ENCODE results near the gene ARSA.

GRCh38 chr22:50671641-50672040 is 43.7 kb upstream of the ARSA start:
- TF ChIP-seq EP300 (IDR thresholded peaks at IDR 0.05) (no peak), POLR2AphosphoS5 (IDR thresholded peaks at IDR 0.05) (no peak)
- TF ChIP-seq, protein P1, sequence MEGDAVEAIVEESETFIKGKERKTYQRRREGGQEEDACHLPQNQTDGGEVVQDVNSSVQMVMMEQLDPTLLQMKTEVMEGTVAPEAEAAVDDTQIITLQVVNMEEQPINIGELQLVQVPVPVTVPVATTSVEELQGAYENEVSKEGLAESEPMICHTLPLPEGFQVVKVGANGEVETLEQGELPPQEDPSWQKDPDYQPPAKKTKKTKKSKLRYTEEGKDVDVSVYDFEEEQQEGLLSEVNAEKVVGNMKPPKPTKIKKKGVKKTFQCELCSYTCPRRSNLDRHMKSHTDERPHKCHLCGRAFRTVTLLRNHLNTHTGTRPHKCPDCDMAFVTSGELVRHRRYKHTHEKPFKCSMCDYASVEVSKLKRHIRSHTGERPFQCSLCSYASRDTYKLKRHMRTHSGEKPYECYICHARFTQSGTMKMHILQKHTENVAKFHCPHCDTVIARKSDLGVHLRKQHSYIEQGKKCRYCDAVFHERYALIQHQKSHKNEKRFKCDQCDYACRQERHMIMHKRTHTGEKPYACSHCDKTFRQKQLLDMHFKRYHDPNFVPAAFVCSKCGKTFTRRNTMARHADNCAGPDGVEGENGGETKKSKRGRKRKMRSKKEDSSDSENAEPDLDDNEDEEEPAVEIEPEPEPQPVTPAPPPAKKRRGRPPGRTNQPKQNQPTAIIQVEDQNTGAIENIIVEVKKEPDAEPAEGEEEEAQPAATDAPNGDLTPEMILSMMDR (IDR thresholded peaks at IDR 0.05) = no peak
